Ishikawa (cell line): Measurements from ENCODE around the gene ADSL.

Experiments used
- CEBPB ChIP-seq: IDR thresholded peaks from 2 replicates; pipeline ENCODE4 v1.6.1; 2012
- CREB1 ChIP-seq: IDR thresholded peaks from 2 replicates; pipeline ENCODE4 v1.6.1; 2012; ENCODE audit warnings: low read depth
- EGR1 ChIP-seq: IDR thresholded peaks from 2 replicates; pipeline ENCODE4 v1.6.1; 2012
- EP300 ChIP-seq: IDR thresholded peaks from 2 replicates; pipeline ENCODE4 v1.6.1; 2012; ENCODE audit warnings: borderline replicate concordance
- FOXM1 ChIP-seq: IDR thresholded peaks from 2 replicates; pipeline ENCODE4 v1.6.1; 2012; ENCODE audit warnings: low read depth, borderline replicate concordance
- NFIC ChIP-seq: IDR thresholded peaks from 2 replicates; pipeline ENCODE4 v1.6.1; 2012
- RAD21 ChIP-seq: IDR thresholded peaks from 2 replicates; pipeline ENCODE4 v1.6.1; 2012; ENCODE audit warnings: low read depth
- REST ChIP-seq: IDR thresholded peaks from 2 replicates; pipeline ENCODE4 v1.6.1; 2012; ENCODE audit warnings: low read depth, mild to moderate bottlenecking
- TAF1 ChIP-seq: IDR thresholded peaks from 2 replicates; pipeline ENCODE4 v1.6.1; 2012; ENCODE audit warnings: low read depth, mild to moderate bottlenecking
- TCF12 ChIP-seq: IDR thresholded peaks from 2 replicates; pipeline ENCODE4 v1.6.1; 2012; ENCODE audit warnings: low read depth
- TEAD4 ChIP-seq: IDR thresholded peaks from 2 replicates; pipeline ENCODE4 v1.6.1; 2012
- USF1 ChIP-seq: IDR thresholded peaks from 2 replicates; pipeline ENCODE4 v1.6.1; 2012
- YY1 ChIP-seq: IDR thresholded peaks from 2 replicates; pipeline ENCODE4 v1.6.1; 2012; ENCODE audit warnings: low read depth
- ZBTB7A ChIP-seq: IDR thresholded peaks from 2 replicates; pipeline ENCODE4 v1.6.1; 2012; ENCODE audit warnings: low read depth
- TF ChIP-seq, protein P1 (sequence below): IDR thresholded peaks from 2 replicates; pipeline ENCODE4 v1.6.1; 2012

ADSL gene

GRCh38 chr22:40302149-40302548 is 44.2 kb upstream of the ADSL start:
- TF ChIP-seq EGR1 (no peak), FOXM1 (no peak), USF1 (no peak), NFIC (no peak), RAD21 (no peak), REST (no peak), TAF1 (no peak), TEAD4 (no peak), YY1 (no peak), TCF12 (no peak)
- TF ChIP-seq, protein P1, sequence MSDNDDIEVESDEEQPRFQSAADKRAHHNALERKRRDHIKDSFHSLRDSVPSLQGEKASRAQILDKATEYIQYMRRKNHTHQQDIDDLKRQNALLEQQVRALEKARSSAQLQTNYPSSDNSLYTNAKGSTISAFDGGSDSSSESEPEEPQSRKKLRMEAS, result no peak

DNA sequence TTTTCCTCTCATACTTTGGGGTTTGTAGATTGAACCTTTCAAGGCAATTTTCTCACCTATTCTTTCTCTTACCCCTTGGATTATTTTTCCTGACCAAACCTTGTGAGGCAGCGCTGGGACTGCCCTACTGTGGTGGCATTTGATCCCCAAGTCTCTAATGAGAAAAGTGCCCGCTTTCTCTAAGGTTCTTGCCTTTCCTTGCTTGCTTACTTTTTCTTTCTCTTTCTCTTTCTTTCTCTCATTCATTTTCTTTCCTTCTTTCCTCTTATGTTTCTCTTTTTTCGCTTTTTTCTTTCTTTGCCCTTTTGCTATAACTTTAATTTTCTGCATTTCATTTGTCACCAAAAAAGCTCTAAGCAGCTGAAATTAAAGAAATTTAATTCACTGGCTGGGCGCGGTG is 40.7 kb upstream of the ADSL start:
- TF ChIP-seq, protein P1, result no peak
- TF ChIP-seq FOXM1 (no peak), EP300 (no peak), RAD21 (no peak), CEBPB (no peak), TAF1 (no peak), ZBTB7A (no peak), TEAD4 (no peak), CREB1 (no peak), YY1 (no peak), EGR1 (no peak), USF1 (no peak), TCF12 (no peak), REST (no peak), NFIC (no peak)

DNA sequence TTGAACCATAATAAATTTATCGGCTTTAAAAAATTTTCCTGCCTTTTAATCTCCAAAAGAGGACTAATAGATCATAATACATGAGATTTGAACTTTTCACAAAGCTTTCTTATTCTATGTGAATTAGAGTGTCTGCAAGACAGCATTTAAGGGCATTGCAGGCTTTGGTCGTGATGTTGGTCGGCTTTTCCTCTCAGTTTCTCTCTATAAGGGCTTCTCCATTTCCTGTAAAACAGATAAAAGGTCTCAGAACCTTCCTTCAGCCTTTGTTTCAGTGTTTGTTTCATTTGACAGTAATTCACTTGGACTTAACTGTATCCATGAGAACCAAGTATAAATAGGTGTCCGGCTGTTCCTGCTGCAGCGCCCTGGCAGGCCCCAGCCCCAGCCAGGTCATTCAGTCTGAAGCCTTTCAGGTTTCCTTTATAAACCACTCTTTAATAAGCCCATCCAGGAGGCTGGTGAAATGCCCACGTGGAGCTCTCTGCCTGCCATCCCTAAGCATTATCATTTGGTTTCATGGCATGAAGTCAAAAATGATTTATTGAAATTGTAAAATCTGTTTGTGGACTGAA is 37.2 kb upstream of the ADSL start:
- no peak for TF ChIP-seq TCF12
- no peak for TF ChIP-seq ZBTB7A
- TF ChIP-seq RAD21, result no peak
- TF ChIP-seq REST, result no peak
- TF ChIP-seq EGR1, result no peak
- TF ChIP-seq, protein P1, result no peak
- no peak for TF ChIP-seq NFIC
- TF ChIP-seq CEBPB, result no peak
- TF ChIP-seq YY1, result no peak
- TF ChIP-seq CREB1, result no peak
- TF ChIP-seq USF1, result no peak
- no peak for TF ChIP-seq TAF1

GRCh38 chr22:40309631-40310030 is 36.7 kb upstream of the ADSL start:
- TF ChIP-seq NFIC, result no peak
- TF ChIP-seq CEBPB, result no peak
- no peak for TF ChIP-seq YY1
- TF ChIP-seq CREB1, result no peak
- no peak for TF ChIP-seq EGR1
- TF ChIP-seq TAF1, result no peak
- no peak for TF ChIP-seq TCF12
- TF ChIP-seq, protein P1, result no peak
- TF ChIP-seq RAD21, result no peak
- no peak for TF ChIP-seq EP300
- no peak for TF ChIP-seq FOXM1
- no peak for TF ChIP-seq ZBTB7A
- TF ChIP-seq TEAD4, result no peak
- TF ChIP-seq REST, result no peak
